Stimulated activated memory B cell treated with anti-CD40 and anti-IgM and Interleukin-4, amounts not matched to agents 10 μg/mL and 1 μg/mL and 100 μg/mL, for 72 hours (primary cell): ENCODE measurements around the gene SLC39A7.

Experiments
- ATAC-seq: fragments of 150-1000 bp; cut with Tn5 transposase; 2 replicates; pipeline ENCODE4 v1.10.0; 2021
- H3K27ac Mint-ChIP-seq: one replicate; pipeline ENCODE4 v1.8.0; 2022; ENCODE audit warnings: mild to moderate bottlenecking, mixed read lengths
- H3K27me3 Mint-ChIP-seq: one replicate; pipeline ENCODE4 v1.8.0; 2022; ENCODE audit warnings: mixed read lengths
- H3K36me3 Mint-ChIP-seq: one replicate; pipeline ENCODE4 v1.8.0; 2022; ENCODE audit warnings: mixed read lengths
- H3K4me1 Mint-ChIP-seq: one replicate; pipeline ENCODE4 v1.8.0; 2022; ENCODE audit warnings: mixed read lengths
- H3K4me3 Mint-ChIP-seq: one replicate; pipeline ENCODE4 v1.8.0; 2022; ENCODE audit warnings: mild to moderate bottlenecking, moderate library complexity, mixed read lengths
- H3K9me3 Mint-ChIP-seq: one replicate; pipeline ENCODE4 v1.8.0; 2022; ENCODE audit warnings: mixed read lengths

Gene SLC39A7

DNA sequence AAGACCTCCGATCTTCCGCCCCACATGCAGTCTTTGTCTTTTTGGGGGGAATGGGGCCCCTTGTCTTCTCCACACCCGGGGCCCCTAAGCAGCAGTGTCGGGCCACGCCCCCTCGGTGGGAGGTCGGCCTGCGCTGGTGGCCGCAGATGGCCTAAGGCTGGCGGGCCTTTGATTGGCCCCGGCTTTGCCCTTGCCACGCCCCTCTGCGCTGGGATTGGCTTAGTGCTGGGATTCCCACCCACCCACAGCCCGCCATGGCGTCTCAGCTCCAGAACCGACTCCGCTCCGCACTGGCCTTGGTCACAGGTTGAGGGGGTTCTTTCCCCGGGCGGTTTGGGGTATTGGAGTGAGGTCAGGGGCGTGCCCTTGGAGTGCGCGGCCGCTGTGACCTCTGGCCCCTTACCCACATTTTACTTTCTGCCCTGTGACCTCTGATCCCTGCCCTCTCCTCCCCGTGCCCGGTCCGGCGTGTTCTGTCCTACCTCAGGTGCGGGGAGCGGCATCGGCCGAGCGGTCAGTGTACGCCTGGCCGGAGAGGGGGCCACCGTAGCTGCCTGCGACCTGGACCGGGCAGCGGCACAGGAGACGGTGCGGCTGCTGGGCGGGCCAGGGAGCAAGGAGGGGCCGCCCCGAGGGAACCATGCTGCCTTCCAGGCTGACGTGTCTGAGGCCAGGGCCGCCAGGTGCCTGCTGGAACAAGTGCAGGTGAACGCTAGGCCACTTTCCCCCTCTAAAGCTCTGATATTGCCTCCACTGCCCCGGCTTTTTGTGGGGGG lies 3.9 kb downstream of the SLC39A7 start, which contains the start of gene HSD17B8:
HSD17B8 (plus strand) TSS at position 241 of the 776 bp plus-strand sequence; CDS start at position 255, 14 bp downstream.
- H3K36me3 Mint-ChIP-seq: peaks cover 27% of the 10 kb centered on the region

DNA sequence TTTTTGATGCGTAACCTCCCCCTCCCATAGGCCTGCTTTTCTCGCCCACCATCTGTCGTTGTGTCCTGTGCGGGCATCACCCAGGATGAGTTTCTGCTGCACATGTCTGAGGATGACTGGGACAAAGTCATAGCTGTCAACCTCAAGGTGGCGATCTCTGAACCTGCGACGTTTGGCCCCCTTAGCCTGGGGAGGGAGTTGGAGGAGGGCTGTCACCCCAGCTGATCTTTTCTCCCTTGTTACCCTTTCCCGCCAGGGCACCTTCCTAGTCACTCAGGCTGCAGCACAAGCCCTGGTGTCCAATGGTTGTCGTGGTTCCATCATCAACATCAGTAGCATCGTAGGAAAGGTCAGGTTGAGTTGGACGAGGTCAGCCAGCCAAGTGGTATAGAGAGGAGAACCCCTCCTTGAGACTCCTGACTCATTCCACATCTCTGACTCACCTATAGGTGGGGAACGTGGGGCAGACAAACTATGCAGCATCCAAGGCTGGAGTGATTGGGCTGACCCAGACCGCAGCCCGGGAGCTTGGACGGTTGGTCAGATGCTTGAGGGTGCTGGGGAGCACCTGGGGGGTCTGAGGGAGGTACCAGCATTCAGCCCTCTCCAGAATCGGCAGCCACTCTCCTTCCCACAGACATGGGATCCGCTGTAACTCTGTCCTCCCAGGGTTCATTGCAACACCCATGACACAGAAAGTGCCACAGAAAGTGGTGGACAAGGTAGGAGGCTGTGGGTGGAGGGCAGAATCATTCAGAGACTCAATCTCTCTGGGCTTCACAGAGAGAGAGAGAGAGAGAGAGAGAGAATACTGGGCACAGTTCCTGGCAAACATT lies 4.7 kb downstream of the SLC39A7 start:
- Mint-ChIP-seq H3K36me3 (peaks cover 35% of the 10 kb centered on the region), H3K4me1 (peaks cover 79% of the 10 kb centered on the region), H3K27ac (peak overlapping the region; percentile 88)

More for the DNA sequence above, 3.9 kb downstream of the SLC39A7 start, which contains the start of gene HSD17B8:
- Mint-ChIP-seq H3K4me3 (peak within 1 kb of the TSS; percentile 95), H3K9me3 (no peaks in the 10 kb centered on the region), H3K4me1 (peaks cover 77% of the 10 kb centered on the region), H3K27me3 (no peaks in the 10 kb centered on the region), H3K27ac (peak within 1 kb of the TSS; percentile 88)
- ATAC-seq: peak; percentile 82

GRCh38 chr6:33206027-33206863 lies 5.6 kb downstream of the SLC39A7 start:
- H3K9me3 Mint-ChIP-seq: no peaks in the 10 kb centered on the region
- no peak for ATAC-seq
- H3K27ac Mint-ChIP-seq: no peak overlapping the region
- peaks cover 73% of the 10 kb centered on the region for H3K4me1 Mint-ChIP-seq
- H3K4me3 Mint-ChIP-seq: no peak overlapping the region
- H3K36me3 Mint-ChIP-seq: peaks cover 43% of the 10 kb centered on the region
- no peaks in the 10 kb centered on the region for H3K27me3 Mint-ChIP-seq

More for the DNA sequence above, 4.7 kb downstream of the SLC39A7 start:
- Mint-ChIP-seq H3K27me3 (no peaks in the 10 kb centered on the region), H3K9me3 (no peaks in the 10 kb centered on the region), H3K4me3 (peak overlapping the region; percentile 95)
- peak; percentile 13 for ATAC-seq

DNA sequence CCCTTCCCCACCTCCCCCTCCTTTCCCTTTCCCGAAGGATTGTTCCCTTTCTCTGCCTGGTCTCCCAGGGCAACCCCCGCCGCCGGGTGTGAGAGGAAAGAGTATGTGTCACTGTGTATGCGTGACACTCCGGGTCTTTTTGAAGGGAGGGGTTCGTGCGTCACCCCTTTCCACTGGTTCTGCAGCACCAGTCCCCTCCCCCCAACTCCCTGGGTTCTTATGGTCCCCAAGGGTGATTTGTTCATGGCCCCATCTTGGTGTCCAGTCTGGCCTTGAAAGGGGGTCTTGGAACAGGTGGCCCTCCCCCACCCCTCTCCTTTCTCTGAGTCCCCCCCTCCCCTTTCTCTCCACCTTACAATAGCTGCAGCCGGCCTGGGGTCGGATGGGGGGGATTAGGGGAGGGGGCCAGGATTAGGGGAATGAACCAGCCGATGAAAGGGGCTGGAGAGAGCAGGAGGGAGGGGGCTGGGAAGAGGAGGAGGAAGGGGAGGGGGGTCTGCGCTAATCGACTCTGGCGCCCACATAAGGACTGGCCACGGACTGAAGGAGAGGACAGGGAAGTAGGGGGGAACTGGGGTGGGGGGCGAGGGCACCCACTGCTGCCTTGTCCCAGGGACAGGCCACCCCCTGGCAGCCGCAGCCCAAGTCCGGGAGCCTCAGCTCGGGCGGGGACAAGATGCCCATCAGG lies 6.3 kb downstream of the SLC39A7 start:
- Mint-ChIP-seq H3K4me3 (peak overlapping the region; percentile 94), H3K9me3 (no peaks in the 10 kb centered on the region), H3K27ac (peak overlapping the region; percentile 89), H3K27me3 (peaks cover 3% of the 10 kb centered on the region), H3K36me3 (peaks cover 47% of the 10 kb centered on the region), H3K4me1 (peaks cover 66% of the 10 kb centered on the region)
- no peak for ATAC-seq

DNA sequence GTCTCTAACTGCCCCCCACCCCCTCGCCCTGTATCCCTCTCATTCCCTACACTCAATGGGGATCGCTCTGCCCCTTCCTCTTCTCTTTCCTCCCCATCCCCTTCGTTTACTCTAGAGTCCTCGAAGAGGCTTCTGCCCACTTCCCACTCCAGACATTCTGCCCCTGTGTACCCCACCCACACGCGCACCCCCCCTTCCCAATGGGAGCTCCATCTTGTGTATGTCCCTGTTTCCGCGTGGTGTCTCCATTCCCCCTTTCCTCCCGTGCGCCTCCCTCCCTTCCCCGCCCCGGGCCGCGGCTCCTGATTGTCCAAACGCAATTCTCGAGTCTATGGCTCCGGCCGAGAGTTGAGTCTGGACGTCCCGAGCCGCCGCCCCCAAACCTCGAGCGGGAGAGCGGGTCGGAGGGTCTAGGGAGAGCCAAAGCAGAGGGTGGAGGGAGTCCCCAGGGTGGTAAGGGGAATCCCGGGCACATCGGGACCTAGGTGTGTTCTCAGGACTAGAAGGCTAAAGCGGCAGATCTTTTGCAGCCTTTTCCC lies 7.0 kb downstream of the SLC39A7 start:
- H3K36me3 Mint-ChIP-seq: peaks cover 47% of the 10 kb centered on the region
- H3K27ac Mint-ChIP-seq: peak overlapping the region; percentile 89
- peaks cover 66% of the 10 kb centered on the region for H3K4me1 Mint-ChIP-seq
- ATAC-seq: no peak
- peak overlapping the region; percentile 94 for H3K4me3 Mint-ChIP-seq
- H3K9me3 Mint-ChIP-seq: no peaks in the 10 kb centered on the region
- peaks cover 10% of the 10 kb centered on the region for H3K27me3 Mint-ChIP-seq

DNA sequence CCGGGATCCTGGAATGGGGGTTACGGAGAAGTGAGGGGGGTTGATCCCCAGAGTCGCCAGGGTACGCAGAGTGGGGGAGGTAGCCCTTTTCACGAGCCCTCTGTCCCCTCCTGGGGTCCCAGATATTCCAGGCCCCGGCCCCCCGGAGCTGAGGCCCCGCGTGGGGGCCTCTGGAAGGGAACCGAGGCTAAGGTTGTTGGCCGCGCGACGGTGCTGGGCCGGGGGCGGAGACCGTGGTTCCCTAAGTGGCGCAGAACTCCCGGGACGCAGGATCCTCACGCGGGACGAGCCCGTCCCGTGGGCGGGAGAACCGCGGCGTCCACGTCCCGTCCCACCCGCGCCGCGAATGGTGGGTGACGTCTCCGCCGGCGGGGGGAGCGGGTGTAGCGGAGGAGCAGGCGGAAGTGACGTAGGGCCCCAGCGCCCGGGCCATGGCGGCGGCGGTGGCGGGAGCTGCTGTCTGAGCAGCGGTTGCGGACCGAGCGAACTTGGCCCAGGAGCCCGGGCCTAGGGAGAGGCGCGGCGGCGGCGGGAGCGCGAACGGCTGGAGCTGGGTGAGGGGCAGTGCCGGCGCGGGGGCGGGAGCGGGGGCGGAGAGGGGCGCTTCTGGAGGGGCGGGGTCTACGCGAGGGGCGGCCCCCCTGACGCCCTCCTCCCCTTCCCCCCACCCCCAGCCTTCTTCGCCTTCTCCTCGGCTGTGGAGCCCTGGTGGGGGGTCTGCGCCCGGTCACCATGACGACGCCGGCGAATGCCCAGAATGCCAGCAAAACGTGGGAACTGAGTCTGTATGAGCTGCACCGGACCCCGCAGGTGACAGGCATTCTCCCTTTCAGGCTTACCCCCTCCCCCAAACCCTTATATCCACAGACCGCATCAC lies 7.7 kb downstream of the SLC39A7 start, which contains the start of gene RING1:
RING1 (plus strand) TSS at position 410 of the 877 bp plus-strand sequence; CDS start at position 733, 323 bp downstream.
- ATAC-seq: peak; percentile 80
- Mint-ChIP-seq H3K4me3 (peak within 1 kb of the TSS; percentile 94), H3K36me3 (peaks cover 46% of the 10 kb centered on the region), H3K9me3 (no peaks in the 10 kb centered on the region), H3K27ac (peak within 1 kb of the TSS; percentile 89), H3K4me1 (peaks cover 66% of the 10 kb centered on the region), H3K27me3 (peaks cover 17% of the 10 kb centered on the region)

GRCh38 chr6:33209856-33210255 lies 9.2 kb downstream of the SLC39A7 start:
- no peaks in the 10 kb centered on the region for H3K9me3 Mint-ChIP-seq
- no peak for ATAC-seq
- peaks cover 38% of the 10 kb centered on the region for H3K36me3 Mint-ChIP-seq
- peaks cover 62% of the 10 kb centered on the region for H3K4me1 Mint-ChIP-seq
- no peak overlapping the region for H3K4me3 Mint-ChIP-seq
- no peak overlapping the region for H3K27ac Mint-ChIP-seq
- peaks cover 32% of the 10 kb centered on the region for H3K27me3 Mint-ChIP-seq

GRCh38 chr6:33211136-33211535 lies 10.5 kb downstream of the SLC39A7 start:
- Mint-ChIP-seq H3K36me3 (peaks cover 38% of the 10 kb centered on the region), H3K27me3 (peaks cover 45% of the 10 kb centered on the region), H3K27ac (no peak overlapping the region), H3K9me3 (no peaks in the 10 kb centered on the region), H3K4me1 (peaks cover 50% of the 10 kb centered on the region), H3K4me3 (no peak overlapping the region)
- ATAC-seq: no peak

- Mint-ChIP-seq H3K36me3 (peaks cover 38% of the 10 kb centered on the region), H3K4me1 (peaks cover 46% of the 10 kb centered on the region), H3K4me3 (no peak overlapping the region), H3K9me3 (no peaks in the 10 kb centered on the region), H3K27me3 (peaks cover 49% of the 10 kb centered on the region), H3K27ac (no peak overlapping the region)
- ATAC-seq: no peak
Observed at GRCh38 chr6:33211666-33212422, 11.2 kb downstream of the SLC39A7 start.

GRCh38 chr6:33212857-33213165 lies 12.1 kb downstream of the SLC39A7 start:
- Mint-ChIP-seq H3K4me3 (peak overlapping the region; percentile 76), H3K9me3 (no peaks in the 10 kb centered on the region), H3K4me1 (peaks cover 41% of the 10 kb centered on the region), H3K36me3 (peaks cover 38% of the 10 kb centered on the region), H3K27me3 (peaks cover 58% of the 10 kb centered on the region), H3K27ac (peak overlapping the region; percentile 19)
- no peak for ATAC-seq

GRCh38 chr6:33213166-33213988 lies 12.7 kb downstream of the SLC39A7 start:
- peak overlapping the region; percentile 76 for H3K4me3 Mint-ChIP-seq
- H3K4me1 Mint-ChIP-seq: peaks cover 39% of the 10 kb centered on the region
- peak; percentile 52 for ATAC-seq
- no peaks in the 10 kb centered on the region for H3K9me3 Mint-ChIP-seq
- peak overlapping the region; percentile 19 for H3K27ac Mint-ChIP-seq
- peaks cover 64% of the 10 kb centered on the region for H3K27me3 Mint-ChIP-seq
- peaks cover 38% of the 10 kb centered on the region for H3K36me3 Mint-ChIP-seq

DNA sequence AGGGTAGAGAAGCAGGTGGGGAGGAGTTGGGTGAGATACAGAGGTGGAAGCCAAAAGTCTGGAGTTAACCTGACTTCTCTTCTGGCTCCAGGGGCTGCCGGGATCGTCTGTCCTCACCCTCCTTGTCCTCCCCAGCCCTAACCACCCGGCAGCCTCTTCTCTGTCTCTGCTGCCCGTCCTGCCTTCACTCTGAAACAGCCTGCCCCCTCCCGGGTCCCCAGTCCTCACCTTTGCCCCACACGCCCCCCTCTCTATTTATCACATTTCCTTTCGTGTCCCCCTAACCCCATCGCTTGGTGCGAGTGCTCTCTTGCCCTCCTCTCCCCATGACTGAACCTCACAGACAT lies 13.3 kb downstream of the SLC39A7 start:
- no peak for ATAC-seq
- no peaks in the 10 kb centered on the region for H3K9me3 Mint-ChIP-seq
- peak overlapping the region; percentile 76 for H3K4me3 Mint-ChIP-seq
- H3K27ac Mint-ChIP-seq: peak overlapping the region; percentile 19
- H3K36me3 Mint-ChIP-seq: peaks cover 38% of the 10 kb centered on the region
- H3K27me3 Mint-ChIP-seq: peaks cover 70% of the 10 kb centered on the region
- peaks cover 38% of the 10 kb centered on the region for H3K4me1 Mint-ChIP-seq
